ENCODE measurements around the gene GRAP2.

GRCh38 chr22:39974065-39974464, 73.2 kb downstream of the GRAP2 start:
- no peak for TF ChIP-seq CTCF (IDR thresholded peaks at IDR 0.05; ENCODE audit: low read length)
- TF ChIP-seq EZH2phosphoT487 (IDR thresholded peaks at IDR 0.05; ENCODE audit: low read length) = no peak
- no peak for TF ChIP-seq EZH2 (optimal IDR thresholded peaks at IDR 0.05; ENCODE audit: low read depth, low read length)
